ENCODE results near the gene MYH8.

MYH8 gene

GRCh38 chr17:10360578-10360977 lies 61.2 kb downstream of the MYH8 start:
- FAIRE-seq (no peak), DNase-seq (ENCODE audit: insufficient read length, low spot score) (no peak)
- TF ChIP-seq PAX5 (IDR thresholded peaks at IDR 0.05; ENCODE audit: insufficient read depth, low read length, severe bottlenecking) (no peak), POLR2A (IDR thresholded peaks at IDR 0.05; ENCODE audit: low read depth, low read length) (no peak), POLR2AphosphoS5 (IDR thresholded peaks at IDR 0.05; ENCODE audit: low read depth, low read length) (no peak), TAF1 (IDR thresholded peaks at IDR 0.05; ENCODE audit: low read depth, low read length) (no peak), SPI1 (IDR thresholded peaks at IDR 0.05; ENCODE audit: low read depth, low read length) (no peak), POU2F2 (IDR thresholded peaks at IDR 0.05; ENCODE audit: low read depth, low read length) (no peak)

GRCh38 chr17:10357768-10358167 lies 64.0 kb downstream of the MYH8 start:
- FAIRE-seq = peak; percentile 50
- TF ChIP-seq TAF1 (IDR thresholded peaks at IDR 0.05; ENCODE audit: low read depth, low read length) = no peak
- no peak for TF ChIP-seq POLR2A (IDR thresholded peaks at IDR 0.05; ENCODE audit: low read depth, low read length)
- TF ChIP-seq SPI1 (IDR thresholded peaks at IDR 0.05; ENCODE audit: low read depth, low read length) = no peak
- TF ChIP-seq POU2F2 (IDR thresholded peaks at IDR 0.05; ENCODE audit: low read depth, low read length) = no peak
- no peak for TF ChIP-seq POLR2AphosphoS5 (IDR thresholded peaks at IDR 0.05; ENCODE audit: low read depth, low read length)
- no peak for TF ChIP-seq PAX5 (IDR thresholded peaks at IDR 0.05; ENCODE audit: insufficient read depth, low read length, severe bottlenecking)
- DNase-seq (ENCODE audit: insufficient read length, low spot score) = peak; percentile 30

GRCh38 chr17:10354651-10355050 lies 67.1 kb downstream of the MYH8 start:
- TF ChIP-seq SPI1 (IDR thresholded peaks at IDR 0.05; ENCODE audit: low read depth, low read length) (no peak), POLR2A (IDR thresholded peaks at IDR 0.05; ENCODE audit: low read depth, low read length) (no peak), TAF1 (IDR thresholded peaks at IDR 0.05; ENCODE audit: low read depth, low read length) (no peak), POLR2AphosphoS5 (IDR thresholded peaks at IDR 0.05; ENCODE audit: low read depth, low read length) (no peak), PAX5 (IDR thresholded peaks at IDR 0.05; ENCODE audit: insufficient read depth, low read length, severe bottlenecking) (no peak), POU2F2 (IDR thresholded peaks at IDR 0.05; ENCODE audit: low read depth, low read length) (no peak)
- DNase-seq (ENCODE audit: insufficient read length, low spot score) (no peak), FAIRE-seq (no peak)

- TF ChIP-seq TAF1 (IDR thresholded peaks at IDR 0.05; ENCODE audit: low read depth, low read length) (no peak), PAX5 (IDR thresholded peaks at IDR 0.05; ENCODE audit: insufficient read depth, low read length, severe bottlenecking) (no peak), POU2F2 (IDR thresholded peaks at IDR 0.05; ENCODE audit: low read depth, low read length) (no peak), POLR2AphosphoS5 (IDR thresholded peaks at IDR 0.05; ENCODE audit: low read depth, low read length) (no peak), POLR2A (IDR thresholded peaks at IDR 0.05; ENCODE audit: low read depth, low read length) (no peak), SPI1 (IDR thresholded peaks at IDR 0.05; ENCODE audit: low read depth, low read length) (no peak)
- DNase-seq (ENCODE audit: insufficient read length, low spot score) = no peak
- no peak for FAIRE-seq
Observed at GRCh38 chr17:10352893-10353292, 68.9 kb downstream of the MYH8 start.

- DNase-seq (ENCODE audit: insufficient read length, low spot score) = no peak
- FAIRE-seq = peak; percentile 56
Observed at GRCh38 chr17:10349403-10349802, 72.3 kb downstream of the MYH8 start.

GRCh38 chr17:10344816-10345215 lies 76.9 kb downstream of the MYH8 start:
- no peak for FAIRE-seq
- TF ChIP-seq PAX5 (IDR thresholded peaks at IDR 0.05; ENCODE audit: insufficient read depth, low read length, severe bottlenecking) = no peak
- no peak for TF ChIP-seq POLR2A (IDR thresholded peaks at IDR 0.05; ENCODE audit: low read depth, low read length)
- TF ChIP-seq POU2F2 (IDR thresholded peaks at IDR 0.05; ENCODE audit: low read depth, low read length) = no peak
- TF ChIP-seq POLR2AphosphoS5 (IDR thresholded peaks at IDR 0.05; ENCODE audit: low read depth, low read length) = no peak
- TF ChIP-seq TAF1 (IDR thresholded peaks at IDR 0.05; ENCODE audit: low read depth, low read length) = no peak
- no peak for TF ChIP-seq SPI1 (IDR thresholded peaks at IDR 0.05; ENCODE audit: low read depth, low read length)
- no peak for DNase-seq (ENCODE audit: insufficient read length, low spot score)

More at GRCh38 chr17:10349403-10349802, 72.3 kb downstream of the MYH8 start:
- TF ChIP-seq POU2F2 (IDR thresholded peaks at IDR 0.05; ENCODE audit: low read depth, low read length) (no peak), POLR2AphosphoS5 (IDR thresholded peaks at IDR 0.05; ENCODE audit: low read depth, low read length) (no peak), SPI1 (IDR thresholded peaks at IDR 0.05; ENCODE audit: low read depth, low read length) (no peak)

All from GM12891 (cell line).